ENCODE results near the gene PLLP. TPM values are rescaled to one million over a fixed set of nuclear protein-coding genes. Genes with fewer than 3 reads are reported as not detected.

Gene PLLP
- total and polyA plus RNA-seq, 2 experiments from 2014 or later, result 1.3 to 6.1 TPM

DNA sequence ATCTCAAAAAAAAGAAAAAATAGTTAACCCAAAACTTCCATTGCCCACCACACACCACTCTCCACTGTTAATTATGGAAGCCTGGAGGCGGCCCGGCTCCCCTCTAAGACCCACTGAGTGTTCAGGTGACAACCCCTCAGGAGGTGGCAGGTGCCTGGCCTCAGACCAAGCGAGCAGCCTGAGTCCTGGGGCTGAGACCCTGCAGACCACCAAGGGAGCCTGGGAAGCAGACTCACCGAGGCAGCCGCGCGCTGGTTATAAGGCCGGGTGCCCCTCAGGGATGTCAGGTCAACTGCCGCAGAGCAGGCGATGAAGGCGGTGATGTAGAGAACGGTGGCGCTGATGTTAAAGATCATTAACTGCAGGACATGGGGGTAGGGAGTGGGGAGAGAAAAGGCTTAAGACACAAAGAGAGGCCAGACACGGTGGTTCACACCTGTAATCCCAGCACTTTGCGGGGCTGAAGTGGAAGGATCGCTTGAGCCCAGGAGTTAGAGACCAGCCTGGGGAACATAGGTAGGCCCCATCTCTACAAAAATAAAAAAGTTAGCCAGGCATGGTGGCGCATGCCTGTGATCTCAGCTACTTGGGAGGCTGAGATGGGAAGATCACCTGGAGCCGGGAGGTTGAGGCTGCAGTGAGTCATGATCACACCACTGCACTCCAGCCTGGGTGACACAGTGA lies 26.1 kb downstream of the PLLP start (continued):
- TF ChIP-seq CTCF (conservative IDR thresholded peaks at IDR 0.05; ENCODE audit: low read depth in 2 of 2) (no peak), JUNB (IDR thresholded peaks at IDR 0.05; ENCODE audit: unreplicated experiment) (no peak), ZNF114 (CRISPR knock-in tag; IDR thresholded peaks at IDR 0.05) (no peak), STAT1 (IDR thresholded peaks at IDR 0.05; ENCODE audit: unreplicated experiment) (no peak)

DNA sequence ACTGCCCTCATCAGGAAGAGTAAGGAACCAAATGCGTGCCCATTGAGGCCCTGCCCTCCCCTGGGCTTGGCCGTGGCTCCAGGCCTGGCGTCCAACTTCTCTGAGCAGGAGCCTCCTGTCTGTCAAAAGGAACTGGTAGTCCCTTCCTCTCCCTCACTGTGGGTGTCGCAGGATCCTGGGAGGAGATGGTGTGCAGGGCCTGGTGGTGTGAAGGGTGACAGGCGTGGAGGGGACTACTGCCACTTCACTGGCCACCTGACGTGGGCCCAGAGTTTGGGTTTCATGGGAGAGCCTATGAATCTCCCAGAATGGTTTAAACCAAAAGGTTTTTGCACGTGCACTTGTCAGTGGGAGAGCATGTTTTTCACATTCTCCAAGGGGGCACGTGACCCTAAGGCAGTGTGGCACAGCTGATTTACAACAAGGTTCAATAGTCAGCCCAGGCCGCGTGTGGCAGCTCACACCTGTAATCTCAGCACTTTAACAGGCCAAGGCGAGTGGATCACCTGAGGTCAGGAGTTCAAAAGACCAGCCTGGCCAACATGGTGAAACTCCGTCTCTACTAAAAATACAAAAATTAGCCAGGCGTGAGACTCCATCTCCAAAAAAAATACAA lies 26.9 kb downstream of the PLLP start:
- H2AFZ ChIP-seq, result no peak overlapping the region
- H3K4me2 ChIP-seq, result no peak overlapping the region
- H3K4me3 ChIP-seq, result no peak overlapping the region
- no peaks in the 10 kb centered on the region for H3F3A ChIP-seq (replicated peaks; ENCODE audit: low read depth)
- H3K27ac ChIP-seq (ENCODE audit: low read depth), result no peak overlapping the region
- Mint-ChIP-seq H3K9me3 (0 out of 3 replicates have a peak, but pooled peaks cover under 1% of the 10 kb centered on the region), H3K4me1 (peaks cover 13% of the 10 kb centered on the region), H3K27ac (no peak overlapping the region), H3K4me3 (no peak overlapping the region), H3K36me3 (ENCODE audit: low read depth) (peaks cover 6% of the 10 kb centered on the region), H3K27me3 (ENCODE audit: insufficient read depth, low read depth, poor library complexity) (peaks cover 6% of the 10 kb centered on the region)
- ATAC-seq (no peak), DNase-seq (ENCODE audit: low spot score) (no peak)
- no peaks in the 10 kb centered on the region for H3K79me2 ChIP-seq (replicated peaks; ENCODE audit: insufficient read depth)
- no peaks in the 10 kb centered on the region; the same call in 1 of the 2 replicates for H3K36me3 ChIP-seq (ENCODE audit: insufficient read depth)
- no peaks in the 10 kb centered on the region for H4K20me1 ChIP-seq (replicated peaks; ENCODE audit: insufficient read depth)
- no peaks in the 10 kb centered on the region for H3K9me2 ChIP-seq (ENCODE audit: insufficient read depth)
- no peaks in the 10 kb centered on the region for H3K27me3 ChIP-seq (ENCODE audit: insufficient read depth)
- peaks cover 7% of the 10 kb centered on the region for H3K4me1 ChIP-seq (ENCODE audit: insufficient read depth)
- no peak for TF ChIP-seq POLR2AphosphoS5 (IDR thresholded peaks at IDR 0.05; ENCODE audit: low read depth)
- no peak for TF ChIP-seq CREB1 (CRISPR knock-in tag; IDR thresholded peaks at IDR 0.05; ENCODE audit: low read depth)
- no peak for TF ChIP-seq STAT1 (IDR thresholded peaks at IDR 0.05; ENCODE audit: unreplicated experiment)
- no peak for TF ChIP-seq ZNF331 (CRISPR knock-in tag; IDR thresholded peaks at IDR 0.05; ENCODE audit: low read depth)
- TF ChIP-seq EZH2phosphoT487 (IDR thresholded peaks at IDR 0.05; ENCODE audit: unreplicated experiment), result no peak
- no peak for TF ChIP-seq CTCF (conservative IDR thresholded peaks at IDR 0.05; ENCODE audit: low read depth in 2 of 2)
- no peak for TF ChIP-seq NANOG (IDR thresholded peaks at IDR 0.05; ENCODE audit: borderline replicate concordance)
- TF ChIP-seq, protein P1, sequence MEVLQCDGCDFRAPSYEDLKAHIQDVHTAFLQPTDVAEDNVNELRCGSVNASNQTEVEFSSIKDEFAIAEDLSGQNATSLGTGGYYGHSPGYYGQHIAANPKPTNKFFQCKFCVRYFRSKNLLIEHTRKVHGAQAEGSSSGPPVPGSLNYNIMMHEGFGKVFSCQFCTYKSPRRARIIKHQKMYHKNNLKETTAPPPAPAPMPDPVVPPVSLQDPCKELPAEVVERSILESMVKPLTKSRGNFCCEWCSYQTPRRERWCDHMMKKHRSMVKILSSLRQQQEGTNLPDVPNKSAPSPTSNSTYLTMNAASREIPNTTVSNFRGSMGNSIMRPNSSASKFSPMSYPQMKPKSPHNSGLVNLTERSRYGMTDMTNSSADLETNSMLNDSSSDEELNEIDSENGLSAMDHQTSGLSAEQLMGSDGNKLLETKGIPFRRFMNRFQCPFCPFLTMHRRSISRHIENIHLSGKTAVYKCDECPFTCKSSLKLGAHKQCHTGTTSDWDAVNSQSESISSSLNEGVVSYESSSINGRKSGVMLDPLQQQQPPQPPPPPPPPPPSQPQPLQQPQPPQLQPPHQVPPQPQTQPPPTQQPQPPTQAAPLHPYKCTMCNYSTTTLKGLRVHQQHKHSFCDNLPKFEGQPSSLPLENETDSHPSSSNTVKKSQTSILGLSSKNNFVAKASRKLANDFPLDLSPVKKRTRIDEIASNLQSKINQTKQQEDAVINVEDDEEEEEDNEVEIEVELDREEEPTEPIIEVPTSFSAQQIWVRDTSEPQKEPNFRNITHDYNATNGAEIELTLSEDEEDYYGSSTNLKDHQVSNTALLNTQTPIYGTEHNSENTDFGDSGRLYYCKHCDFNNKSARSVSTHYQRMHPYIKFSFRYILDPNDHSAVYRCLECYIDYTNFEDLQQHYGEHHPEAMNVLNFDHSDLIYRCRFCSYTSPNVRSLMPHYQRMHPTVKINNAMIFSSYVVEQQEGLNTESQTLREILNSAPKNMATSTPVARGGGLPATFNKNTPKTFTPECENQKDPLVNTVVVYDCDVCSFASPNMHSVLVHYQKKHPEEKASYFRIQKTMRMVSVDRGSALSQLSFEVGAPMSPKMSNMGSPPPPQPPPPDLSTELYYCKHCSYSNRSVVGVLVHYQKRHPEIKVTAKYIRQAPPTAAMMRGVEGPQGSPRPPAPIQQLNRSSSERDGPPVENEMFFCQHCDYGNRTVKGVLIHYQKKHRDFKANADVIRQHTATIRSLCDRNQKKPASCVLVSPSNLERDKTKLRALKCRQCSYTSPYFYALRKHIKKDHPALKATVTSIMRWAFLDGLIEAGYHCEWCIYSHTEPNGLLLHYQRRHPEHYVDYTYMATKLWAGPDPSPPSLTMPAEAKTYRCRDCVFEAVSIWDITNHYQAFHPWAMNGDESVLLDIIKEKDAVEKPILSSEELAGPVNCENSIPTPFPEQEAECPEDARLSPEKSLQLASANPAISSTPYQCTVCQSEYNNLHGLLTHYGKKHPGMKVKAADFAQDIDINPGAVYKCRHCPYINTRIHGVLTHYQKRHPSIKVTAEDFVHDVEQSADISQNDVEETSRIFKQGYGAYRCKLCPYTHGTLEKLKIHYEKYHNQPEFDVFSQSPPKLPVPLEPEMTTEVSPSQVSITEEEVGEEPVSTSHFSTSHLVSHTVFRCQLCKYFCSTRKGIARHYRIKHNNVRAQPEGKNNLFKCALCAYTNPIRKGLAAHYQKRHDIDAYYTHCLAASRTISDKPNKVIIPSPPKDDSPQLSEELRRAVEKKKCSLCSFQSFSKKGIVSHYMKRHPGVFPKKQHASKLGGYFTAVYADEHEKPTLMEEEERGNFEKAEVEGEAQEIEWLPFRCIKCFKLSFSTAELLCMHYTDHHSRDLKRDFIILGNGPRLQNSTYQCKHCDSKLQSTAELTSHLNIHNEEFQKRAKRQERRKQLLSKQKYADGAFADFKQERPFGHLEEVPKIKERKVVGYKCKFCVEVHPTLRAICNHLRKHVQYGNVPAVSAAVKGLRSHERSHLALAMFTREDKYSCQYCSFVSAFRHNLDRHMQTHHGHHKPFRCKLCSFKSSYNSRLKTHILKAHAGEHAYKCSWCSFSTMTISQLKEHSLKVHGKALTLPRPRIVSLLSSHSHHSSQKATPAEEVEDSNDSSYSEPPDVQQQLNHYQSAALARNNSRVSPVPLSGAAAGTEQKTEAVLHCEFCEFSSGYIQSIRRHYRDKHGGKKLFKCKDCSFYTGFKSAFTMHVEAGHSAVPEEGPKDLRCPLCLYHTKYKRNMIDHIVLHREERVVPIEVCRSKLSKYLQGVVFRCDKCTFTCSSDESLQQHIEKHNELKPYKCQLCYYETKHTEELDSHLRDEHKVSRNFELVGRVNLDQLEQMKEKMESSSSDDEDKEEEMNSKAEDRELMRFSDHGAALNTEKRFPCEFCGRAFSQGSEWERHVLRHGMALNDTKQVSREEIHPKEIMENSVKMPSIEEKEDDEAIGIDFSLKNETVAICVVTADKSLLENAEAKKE (CRISPR knock-in tag; IDR thresholded peaks at IDR 0.05), result no peak

Data from GM23338 (cell line).